IMR-90 (cell line): ENCODE measurements around the gene VILL. TPM values are rescaled to one million over a fixed set of nuclear protein-coding genes. Genes with fewer than 3 reads are reported as not detected.
A peak's percentile ranks its signal among the peaks of the same experiment; 100 is the strongest.

Experiments used
- ATAC-seq: fragments of 200-7000 bp; cut with Tn5 transposase; 2 replicates; pipeline ENCODE4 v1.9.1; 2020; ENCODE audit warnings: low read depth, mild to moderate bottlenecking, moderate library complexity
- BruUV-seq: library from RNA; stranded (reverse); fragments of 400-500 nt; replicated peaks from 2 replicates; lab custom pipeline; 2021; lab: Mats Ljungman, UMichigan
- CTCF ChIA-PET: fragments of 300-600 bp; formaldehyde crosslinking; extraction: SDS; loops from one replicate; lab custom pipeline; 2021; ENCODE audit warnings: antibody characterized with exemption; lab: Yijun Ruan, JAX
- POLR2A ChIA-PET: fragments of 300-600 bp; sonication (Branson Sonifier 250); formaldehyde crosslinking; loops from one replicate; lab custom pipeline; 2022; ENCODE audit warnings: antibody characterized with exemption; ENCODE audit not compliant: unreplicated experiment; lab: Charles Lee
- DNase-seq: peaks from one replicate; pipeline ENCODE4 v3.0.0; 2013
- H2AFZ ChIP-seq: replicated peaks from 2 replicates; pipeline ENCODE3; 2013; ENCODE audit warnings: low read length, mild to moderate bottlenecking; ENCODE audit not compliant: poor library complexity
- H2AK5ac ChIP-seq: 2 replicates; pipeline ENCODE4 v1.6.1; 2013; ENCODE audit warnings: low read depth, low read length, inconsistent platforms
- H2AK9ac ChIP-seq: replicated peaks from 2 replicates; pipeline ENCODE3; 2013; ENCODE audit warnings: mild to moderate bottlenecking, low read depth, low read length, moderate library complexity; ENCODE audit not compliant: poor library complexity
- H2BK120ac ChIP-seq: 2 replicates; pipeline ENCODE4 v1.6.1; 2013; ENCODE audit warnings: low read depth, low read length, inconsistent platforms
- H2BK15ac ChIP-seq: 3 replicates; pipeline ENCODE4 v1.6.1; 2013; ENCODE audit warnings: low read depth, low read length, inconsistent platforms
- H2BK20ac ChIP-seq: 2 replicates; pipeline ENCODE4 v1.6.1; 2013; ENCODE audit warnings: low read depth, mild to moderate bottlenecking, inconsistent platforms, low read length, moderate library complexity
- H2BK5ac ChIP-seq: 2 replicates; pipeline ENCODE4 v1.6.1; 2013; ENCODE audit warnings: mild to moderate bottlenecking, low read depth, low read length, inconsistent platforms; ENCODE audit not compliant: poor library complexity, severe bottlenecking
- H3K14ac ChIP-seq: replicated peaks from 2 replicates; pipeline ENCODE4 v1.6.1; 2013; ENCODE audit warnings: low read depth, low read length, inconsistent platforms
- H3K18ac ChIP-seq: 2 replicates; pipeline ENCODE4 v1.6.1; 2013; ENCODE audit warnings: low read depth, low read length, control low read depth
- H3K23ac ChIP-seq: 2 replicates; pipeline ENCODE4 v1.6.1; 2013; ENCODE audit warnings: low read depth, low read length, inconsistent platforms
- H3K27ac ChIP-seq: 2 replicates; pipeline ENCODE4 v1.5.1; 2013; ENCODE audit warnings: mild to moderate bottlenecking, control low read depth, low read length; ENCODE audit not compliant: insufficient read depth
- H3K27me3 ChIP-seq: 2 replicates; pipeline ENCODE4 v1.6.1; 2013; ENCODE audit warnings: low read length; ENCODE audit not compliant: control insufficient read depth, insufficient read depth
- H3K36me3 ChIP-seq: 2 replicates; pipeline ENCODE4 v1.6.1; 2013; ENCODE audit warnings: low read length, mixed read lengths; ENCODE audit not compliant: control insufficient read depth, insufficient read depth
- H3K4ac ChIP-seq: 2 replicates; pipeline ENCODE4 v1.6.1; 2013; ENCODE audit warnings: low read depth, low read length, inconsistent platforms
- H3K4me1 ChIP-seq: 2 replicates; pipeline ENCODE4 v1.6.1; 2013; ENCODE audit warnings: low read length, mixed read lengths; ENCODE audit not compliant: control insufficient read depth, insufficient read depth
- H3K4me2 ChIP-seq: 2 replicates; pipeline ENCODE4 v1.6.1; 2013; ENCODE audit warnings: low read depth, mild to moderate bottlenecking, control low read depth, low read length, moderate library complexity
- H3K4me3 ChIP-seq: 2 replicates; pipeline ENCODE4 v1.5.1; 2013; ENCODE audit warnings: low read depth, mild to moderate bottlenecking, control low read depth, low read length, moderate library complexity; ENCODE audit not compliant: insufficient read depth
- H3K56ac ChIP-seq: 2 replicates; pipeline ENCODE4 v1.6.1; 2013; ENCODE audit warnings: low read length, inconsistent platforms; ENCODE audit not compliant: insufficient read depth; ENCODE audit errors: extremely low read depth
- H3K79me1 ChIP-seq, 2 experiments: 2 replicates each; pipeline ENCODE4 v1.6.1; 2013; ENCODE audit warnings: low read length in 2 of 2, inconsistent platforms in 1 of 2, low read depth in 1 of 2
- H3K9ac ChIP-seq: 2 replicates; pipeline ENCODE4 v1.6.1; 2013; ENCODE audit warnings: low read depth, low read length, control low read depth
- H3K9me1 ChIP-seq: 2 replicates; pipeline ENCODE4 v1.6.1; 2013; ENCODE audit warnings: low read length, inconsistent platforms; ENCODE audit not compliant: insufficient read depth
- H3K9me3 ChIP-seq: 2 replicates; pipeline ENCODE4 v1.6.1; 2013; ENCODE audit warnings: low read length; ENCODE audit not compliant: control insufficient read depth, insufficient read depth
- H4K20me1 ChIP-seq: 2 replicates; pipeline ENCODE4 v1.6.1; 2013; ENCODE audit warnings: low read length, inconsistent platforms; ENCODE audit not compliant: insufficient read depth
- H4K5ac ChIP-seq: 2 replicates; pipeline ENCODE4 v1.6.1; 2013; ENCODE audit warnings: mild to moderate bottlenecking, low read depth, low read length, control low read depth
- H4K8ac ChIP-seq, 2 experiments: 2 replicates each; pipeline ENCODE4 v1.6.1; 2013; ENCODE audit warnings: low read depth in 2 of 2, low read length in 2 of 2, control low read depth in 1 of 2, inconsistent platforms in 1 of 2
- H4K91ac ChIP-seq: 2 replicates; pipeline ENCODE4 v1.6.1; 2013; ENCODE audit warnings: low read depth, low read length, inconsistent platforms; ENCODE audit not compliant: insufficient read depth
- FOS ChIP-seq: fragments of 150-350 bp; IDR thresholded peaks from 2 replicates; pipeline ENCODE4 v1.6.1; 2016; ENCODE audit warnings: low read depth, low read length
- MAFK ChIP-seq: IDR thresholded peaks from 2 replicates; pipeline ENCODE4 v1.6.1; 2012; ENCODE audit warnings: low read depth, low read length, improper control_type of control experiment
- MAZ ChIP-seq: IDR thresholded peaks from 2 replicates; pipeline ENCODE4 v1.6.1; 2012; ENCODE audit warnings: low read depth, mild to moderate bottlenecking, low read length, improper control_type of control experiment, moderate library complexity, borderline replicate concordance
- MXI1 ChIP-seq: IDR thresholded peaks from 2 replicates; pipeline ENCODE4 v1.6.1; 2012; ENCODE audit warnings: low read depth, mild to moderate bottlenecking, low read length, moderate library complexity, borderline replicate concordance
- RAD21 ChIP-seq: IDR thresholded peaks from 2 replicates; pipeline ENCODE4 v1.6.1; 2012; ENCODE audit warnings: low read length, improper control_type of control experiment
- RCOR1 ChIP-seq: IDR thresholded peaks from 2 replicates; pipeline ENCODE4 v1.6.1; 2012; ENCODE audit warnings: mild to moderate bottlenecking, low read length, improper control_type of control experiment; ENCODE audit not compliant: insufficient replicate concordance
- SMC3 ChIP-seq: fragments of 150-350 bp; IDR thresholded peaks from 2 replicates; pipeline ENCODE4 v1.6.1; 2016; ENCODE audit warnings: low read depth, mild to moderate bottlenecking, antibody characterized with exemption, low read length, moderate library complexity
- WGBS, 2 experiments: methylation state at CpG; one replicate each; pipeline versions ENCODE4 v1.1.5 to v1.1.7; 2013; ENCODE audit warnings: missing lambda C conversion rate in 2 of 2; ENCODE audit not compliant: insufficient read length in 1 of 2; ENCODE audit errors: extremely low coverage in 2 of 2; 5-methylcytosine and 5-hydroxymethylcytosine counted together
- dilution Hi-C: fragments of 300-500 bp; cut with HindIII; formaldehyde crosslinking; loops from one replicate; pipeline ENCODE4 v1.14.3; 2018; ENCODE audit warnings: low sequenced_read_pairs; ENCODE audit not compliant: unreplicated experiment
- in situ Hi-C: fragments of 300-500 bp; cut with MboI; formaldehyde crosslinking; loops from 3 replicates; pipeline ENCODE4 v1.14.3; 2019; ENCODE audit warnings: low sequenced_read_pairs, inconsistent platforms, mixed read lengths
- intact Hi-C: fragments of 100-400 bp; cut with micrococcal nuclease; formaldehyde crosslinking; loops from 2 replicates; pipeline ENCODE4 v1.10.0; 2022
- polyA plus RNA-seq, 3 experiments: library from polyadenylated mRNA; depleted of rRNA; stranded (reverse); fragments of >200 nt; gene quantifications; 2 replicates each; pipeline ENCODE4 v1.2.3, GENCODE V29; 2012; ENCODE audit warnings: low replicate concordance in 1 of 3
- total RNA-seq: library from RNA; depleted of rRNA; stranded (reverse); fragments of >200 nt; gene quantifications from 2 replicates; pipeline ENCODE4 v1.2.3, GENCODE V29; 2012
- TF ChIP-seq, protein P1 (sequence below): conservative IDR thresholded peaks from 2 replicates; pipeline ENCODE4 v1.5.1; 2012; ENCODE audit warnings: mild to moderate bottlenecking, low read depth, low read length, improper control_type of control experiment
- TF ChIP-seq, protein P2 (sequence below): fragments of 150-350 bp; IDR thresholded peaks from 2 replicates; pipeline ENCODE4 v1.6.1; 2016; ENCODE audit warnings: low read depth, mild to moderate bottlenecking, low read length, moderate library complexity, borderline replicate concordance
- TF ChIP-seq, protein P3 (sequence below): fragments of 150-350 bp; IDR thresholded peaks from 2 replicates; pipeline ENCODE4 v1.6.1; 2017; ENCODE audit warnings: mild to moderate bottlenecking, antibody characterized with exemption, low read length, low read depth

The VILL gene
- total and polyA plus RNA-seq, 2 of the 4 experiments (the other 2 are of a cell fraction): 2.3 to 4.7 TPM

DNA sequence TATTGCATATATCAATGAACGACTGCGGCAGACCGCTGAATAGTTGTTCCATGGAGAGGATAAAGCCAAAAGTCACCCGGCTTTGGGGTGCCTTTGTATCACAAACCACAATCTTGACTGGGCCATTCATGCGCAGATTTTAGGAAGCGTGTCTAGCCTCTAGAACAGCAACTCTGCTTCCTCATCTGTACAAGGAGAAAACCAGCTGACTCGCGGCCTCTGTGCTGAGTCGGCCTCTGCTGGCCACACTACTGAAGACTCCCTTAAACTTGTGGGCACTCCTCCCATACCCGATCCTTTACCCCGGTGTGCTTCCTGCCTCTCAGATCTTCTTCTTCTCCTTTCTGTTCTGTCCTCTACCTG lies 49.3 kb downstream of the VILL start:
- DNase-seq (peak; percentile 42), ATAC-seq (peak; percentile 73)
- Histone ChIP-seq H3K56ac (no peak overlapping the region), H3K27me3 (peaks cover 11% of the 10 kb centered on the region), H2BK5ac (no peak overlapping the region), H3K4ac (no peak overlapping the region), H3K14ac (no peak overlapping the region), H3K79me1 (no peaks in the 10 kb centered on the region), H3K9ac (no peak overlapping the region), H3K18ac (no peak overlapping the region), H2BK20ac (no peak overlapping the region), H3K4me3 (no peak overlapping the region), H4K5ac (no peak overlapping the region), H3K27ac (no peak overlapping the region), H3K9me1 (peaks cover 5% of the 10 kb centered on the region; the same call in 1 of the 2 replicates), H2BK120ac (no peak overlapping the region), H3K23ac (no peak overlapping the region), H3K36me3 (no peaks in the 10 kb centered on the region), H3K9me3 (no peaks in the 10 kb centered on the region), H3K4me2 (no peak overlapping the region; the same call in 1 of the 2 replicates), H4K20me1 (no peaks in the 10 kb centered on the region), H4K91ac (no peak overlapping the region), H2AK5ac (no peak overlapping the region), H2BK15ac (no peak overlapping the region), H3K4me1 (peaks cover 4% of the 10 kb centered on the region), H2AFZ (peak overlapping the region; percentile 90), H4K8ac (no peak overlapping the region), H2AK9ac (no peak overlapping the region)
- no TSS peak for BruUV-seq
- dilution Hi-C loops: no loop called here
- intact Hi-C loops: no loop called here
- in situ Hi-C loops: no loop called here
- POLR2A ChIA-PET: no interaction called here
- TF ChIP-seq MXI1: no peak
- no peak for TF ChIP-seq FOS
- TF ChIP-seq RAD21: peak; percentile 19; the same call in 1 of the 2 replicates
- TF ChIP-seq, protein P1, sequence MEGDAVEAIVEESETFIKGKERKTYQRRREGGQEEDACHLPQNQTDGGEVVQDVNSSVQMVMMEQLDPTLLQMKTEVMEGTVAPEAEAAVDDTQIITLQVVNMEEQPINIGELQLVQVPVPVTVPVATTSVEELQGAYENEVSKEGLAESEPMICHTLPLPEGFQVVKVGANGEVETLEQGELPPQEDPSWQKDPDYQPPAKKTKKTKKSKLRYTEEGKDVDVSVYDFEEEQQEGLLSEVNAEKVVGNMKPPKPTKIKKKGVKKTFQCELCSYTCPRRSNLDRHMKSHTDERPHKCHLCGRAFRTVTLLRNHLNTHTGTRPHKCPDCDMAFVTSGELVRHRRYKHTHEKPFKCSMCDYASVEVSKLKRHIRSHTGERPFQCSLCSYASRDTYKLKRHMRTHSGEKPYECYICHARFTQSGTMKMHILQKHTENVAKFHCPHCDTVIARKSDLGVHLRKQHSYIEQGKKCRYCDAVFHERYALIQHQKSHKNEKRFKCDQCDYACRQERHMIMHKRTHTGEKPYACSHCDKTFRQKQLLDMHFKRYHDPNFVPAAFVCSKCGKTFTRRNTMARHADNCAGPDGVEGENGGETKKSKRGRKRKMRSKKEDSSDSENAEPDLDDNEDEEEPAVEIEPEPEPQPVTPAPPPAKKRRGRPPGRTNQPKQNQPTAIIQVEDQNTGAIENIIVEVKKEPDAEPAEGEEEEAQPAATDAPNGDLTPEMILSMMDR: peak; percentile 29
- no peak for TF ChIP-seq MAZ
- no peak for TF ChIP-seq SMC3
- TF ChIP-seq MAFK: 0 out of 2 replicates have a peak, but pooled peaks have one; percentile 9
- TF ChIP-seq, protein P2, sequence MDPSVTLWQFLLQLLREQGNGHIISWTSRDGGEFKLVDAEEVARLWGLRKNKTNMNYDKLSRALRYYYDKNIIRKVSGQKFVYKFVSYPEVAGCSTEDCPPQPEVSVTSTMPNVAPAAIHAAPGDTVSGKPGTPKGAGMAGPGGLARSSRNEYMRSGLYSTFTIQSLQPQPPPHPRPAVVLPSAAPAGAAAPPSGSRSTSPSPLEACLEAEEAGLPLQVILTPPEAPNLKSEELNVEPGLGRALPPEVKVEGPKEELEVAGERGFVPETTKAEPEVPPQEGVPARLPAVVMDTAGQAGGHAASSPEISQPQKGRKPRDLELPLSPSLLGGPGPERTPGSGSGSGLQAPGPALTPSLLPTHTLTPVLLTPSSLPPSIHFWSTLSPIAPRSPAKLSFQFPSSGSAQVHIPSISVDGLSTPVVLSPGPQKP: no peak
- TF ChIP-seq, protein P3, sequence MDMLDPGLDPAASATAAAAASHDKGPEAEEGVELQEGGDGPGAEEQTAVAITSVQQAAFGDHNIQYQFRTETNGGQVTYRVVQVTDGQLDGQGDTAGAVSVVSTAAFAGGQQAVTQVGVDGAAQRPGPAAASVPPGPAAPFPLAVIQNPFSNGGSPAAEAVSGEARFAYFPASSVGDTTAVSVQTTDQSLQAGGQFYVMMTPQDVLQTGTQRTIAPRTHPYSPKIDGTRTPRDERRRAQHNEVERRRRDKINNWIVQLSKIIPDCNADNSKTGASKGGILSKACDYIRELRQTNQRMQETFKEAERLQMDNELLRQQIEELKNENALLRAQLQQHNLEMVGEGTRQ: no peak
- no peak for TF ChIP-seq RCOR1
- CTCF ChIA-PET: interaction anchor here (0.5 to 1.5 kb wide), 2 partner anchors 37 to 306 kb away, joined by 3 to 4 read pairs; no protein-coding TSS in a partner anchor
- 40% methylated on average over 8 of the region's 11 CpGs; no CpG with 5 or more reads in 1 of the 2 experiments for WGBS, 2 experiments
